Suppressor macrophage treated with lipopolysaccharide for 1 hour (primary cell): Measurements from ENCODE around the gene GALNT15.

Experiments used
- DNase-seq, 3 donors: peaks; one replicate each; pipeline ENCODE4 v3.0.0-alpha.2; 2020 to 2022

Gene GALNT15

GRCh38 chr3:16151109-16151508 lies 23.4 kb upstream of the GALNT15 start:
- DNase-seq = peak; percentile 46 to 58 (median 53)

GRCh38 chr3:16168211-16168610 lies 6.3 kb upstream of the GALNT15 start:
- DNase-seq = no peak

- DNase-seq = no peak
These were observed 3.5 kb upstream of the GALNT15 start for GRCh38 chr3:16171009-16171408.

- no peak for DNase-seq
These were observed 2.7 kb upstream of the GALNT15 start for GRCh38 chr3:16171825-16172224.

- DNase-seq = no peak
These were observed 1.0 kb upstream of the GALNT15 start for GRCh38 chr3:16173283-16174025.

GRCh38 chr3:16174026-16174355 lies 489 bp upstream of the GALNT15 start:
- no peak for DNase-seq

- no peak for DNase-seq
These were observed 759 bp downstream of the GALNT15 start for GRCh38 chr3:16174976-16175901.

- no peak for DNase-seq
These were observed 2.0 kb downstream of the GALNT15 start for GRCh38 chr3:16176391-16177030.

- DNase-seq = no peak
These were observed 2.9 kb downstream of the GALNT15 start for GRCh38 chr3:16177382-16177781.

- DNase-seq = peak; percentile 73 to 88 (median 77)
These were observed 3.6 kb downstream of the GALNT15 start for GRCh38 chr3:16177962-16178627.

- DNase-seq = no peak
These were observed 4.1 kb downstream of the GALNT15 start for GRCh38 chr3:16178628-16178988.

- no peak for DNase-seq
These were observed 4.8 kb downstream of the GALNT15 start for GRCh38 chr3:16179261-16179660.

GRCh38 chr3:16179771-16180736 lies 5.6 kb downstream of the GALNT15 start:
- no peak for DNase-seq

GRCh38 chr3:16180737-16181134 lies 6.3 kb downstream of the GALNT15 start:
- no peak for DNase-seq

GRCh38 chr3:16181361-16181760 lies 6.9 kb downstream of the GALNT15 start:
- DNase-seq = peak; percentile 91 to 94 (median 93)

- DNase-seq = peak in 1 of 3 donors; percentile 19
These were observed 7.7 kb downstream of the GALNT15 start for GRCh38 chr3:16182183-16182582.

GRCh38 chr3:16182612-16183011 lies 8.1 kb downstream of the GALNT15 start:
- no peak for DNase-seq

GRCh38 chr3:16183082-16183481 lies 8.6 kb downstream of the GALNT15 start:
- no peak for DNase-seq

- no peak for DNase-seq
These were observed 9.3 kb downstream of the GALNT15 start for GRCh38 chr3:16183601-16184270.

GRCh38 chr3:16186086-16186485 lies 11.6 kb downstream of the GALNT15 start:
- DNase-seq = no peak

GRCh38 chr3:16186565-16186964 lies 12.1 kb downstream of the GALNT15 start:
- DNase-seq = no peak
